Gastroesophageal sphincter (tissue), 4 donors: ENCODE results near the gene ZP1. TPM values are rescaled to one million over a fixed set of nuclear protein-coding genes. Genes with fewer than 3 reads are reported as not detected.

Experiments used
- ATAC-seq: fragments of 150-250 bp; one replicate; pipeline ENCODE4 v1.9.1; 2016; ENCODE audit warnings: mild to moderate bottlenecking, moderate library complexity
- H3K27ac ChIP-seq, 4 donors: fragments of 200-600 bp; sonication (generic) in 3 of 4; 1 replicate in 3 of 4; 2 replicates in 1 of 4; pipeline ENCODE4 v1.5.1; 2016 to 2019
- H3K27me3 ChIP-seq: fragments of 200-600 bp; sonication (generic); one replicate; pipeline ENCODE4 v1.5.1; 2019
- H3K36me3 ChIP-seq, 2 donors: fragments of 200-600 bp; sonication (generic); one replicate each; pipeline ENCODE4 v1.5.1; 2019; ENCODE audit warnings: control low read depth in 1 of 2
- H3K4me1 ChIP-seq, 3 donors: fragments of 200-600 bp; sonication (generic); 1 replicate in 2 of 3; 2 replicates in 1 of 3; pipeline ENCODE4 v1.5.1; 2016 to 2019; ENCODE audit warnings: control low read depth in 2 of 3
- H3K4me3 ChIP-seq, 2 donors: fragments of 200-600 bp; sonication (generic); one replicate each; pipeline ENCODE4 v1.5.1; 2019; ENCODE audit warnings: mild to moderate bottlenecking in 1 of 2, moderate library complexity in 1 of 2
- H3K9me3 ChIP-seq, 3 donors: fragments of 200-600 bp; sonication (generic); one replicate each; pipeline ENCODE4 v1.5.1; 2017 to 2019; ENCODE audit warnings: control low read depth in 2 of 3
- EP300 ChIP-seq: sonication (generic); formaldehyde crosslinking; IDR thresholded peaks from one replicate; pipeline ENCODE4 v1.6.1; 2017; ENCODE audit warnings: antibody characterized with exemption, mild to moderate bottlenecking
- POLR2A ChIP-seq, 2 donors: fragments of 450-650 bp; IDR thresholded peaks; one replicate each; pipeline ENCODE4 v1.6.1; 2017; ENCODE audit warnings: antibody characterized with exemption in 2 of 2, mild to moderate bottlenecking in 2 of 2, moderate library complexity in 1 of 2
- POLR2AphosphoS5 ChIP-seq: sonication (generic); formaldehyde crosslinking; IDR thresholded peaks from one replicate; pipeline ENCODE4 v1.6.1; 2017; ENCODE audit warnings: antibody characterized with exemption
- WGBS, 2 donors: methylation state at CpG; one replicate each; pipeline ENCODE4 v1.1.5; 2018; ENCODE audit warnings: low coverage in 1 of 2; 5-methylcytosine and 5-hydroxymethylcytosine counted together
- total RNA-seq, 4 donors: library from RNA; depleted of rRNA; stranded (reverse); fragments of >200 nt; gene quantifications; one replicate each; pipeline ENCODE4 v1.1.0, GENCODE V29; 2016
- TF ChIP-seq, protein P1 (sequence below), 4 experiments: fragments of 200-600 bp in 2 of 4; fragments of 450-650 bp in 2 of 4; sonication (generic) in 1 of 4; IDR thresholded peaks; one replicate each; pipeline ENCODE4 v1.5.1; 2017 to 2019; ENCODE audit warnings: antibody characterized with exemption in 4 of 4, mild to moderate bottlenecking in 2 of 4, moderate library complexity in 2 of 4

The ZP1 gene
- total RNA-seq, 4 donors from 2014 or later, result not detected

- WGBS, 2 donors, result 0% methylated on average over 7 to 16 of the region's 70 CpGs
- H3K4me1 ChIP-seq, result peaks cover 0 to 56% (median 16%) of the 10 kb centered on the region in 3 donors
Observed at GRCh38 chr11:60913793-60914632, 46.7 kb downstream of the ZP1 start, which contains the start of gene TMEM109. Gene TMEM109 (plus strand): TSS chr11:60914158. CDS start chr11:60919694, 5,536 bp downstream.

GRCh38 chr11:60914633-60915247, 47.4 kb downstream of the ZP1 start:
- peak; percentile 35 for ATAC-seq
- peaks cover 0 to 2% of the 10 kb centered on the region in 2 donors for H3K36me3 ChIP-seq
- WGBS, 2 donors, result 0 to 2% methylated on average over 7 to 15 of the region's 31 CpGs
- H3K9me3 ChIP-seq, result no peaks in the 10 kb centered on the region
- peak overlapping the region; percentile 93 to 97 (median 97) for H3K27ac ChIP-seq
- TF ChIP-seq EP300, result no peak
- TF ChIP-seq, protein P1, sequence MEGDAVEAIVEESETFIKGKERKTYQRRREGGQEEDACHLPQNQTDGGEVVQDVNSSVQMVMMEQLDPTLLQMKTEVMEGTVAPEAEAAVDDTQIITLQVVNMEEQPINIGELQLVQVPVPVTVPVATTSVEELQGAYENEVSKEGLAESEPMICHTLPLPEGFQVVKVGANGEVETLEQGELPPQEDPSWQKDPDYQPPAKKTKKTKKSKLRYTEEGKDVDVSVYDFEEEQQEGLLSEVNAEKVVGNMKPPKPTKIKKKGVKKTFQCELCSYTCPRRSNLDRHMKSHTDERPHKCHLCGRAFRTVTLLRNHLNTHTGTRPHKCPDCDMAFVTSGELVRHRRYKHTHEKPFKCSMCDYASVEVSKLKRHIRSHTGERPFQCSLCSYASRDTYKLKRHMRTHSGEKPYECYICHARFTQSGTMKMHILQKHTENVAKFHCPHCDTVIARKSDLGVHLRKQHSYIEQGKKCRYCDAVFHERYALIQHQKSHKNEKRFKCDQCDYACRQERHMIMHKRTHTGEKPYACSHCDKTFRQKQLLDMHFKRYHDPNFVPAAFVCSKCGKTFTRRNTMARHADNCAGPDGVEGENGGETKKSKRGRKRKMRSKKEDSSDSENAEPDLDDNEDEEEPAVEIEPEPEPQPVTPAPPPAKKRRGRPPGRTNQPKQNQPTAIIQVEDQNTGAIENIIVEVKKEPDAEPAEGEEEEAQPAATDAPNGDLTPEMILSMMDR (IDR thresholded peaks at IDR 0.05), result no peak
- TF ChIP-seq POLR2AphosphoS5, result no peak
- H3K4me1 ChIP-seq, result peaks cover 0 to 64% (median 18%) of the 10 kb centered on the region in 3 donors
- H3K27me3 ChIP-seq, result no peaks in the 10 kb centered on the region
- H3K4me3 ChIP-seq, result peak overlapping the region; percentile 75 to 95

More at GRCh38 chr11:60913793-60914632, 46.7 kb downstream of the ZP1 start, which contains the start of gene TMEM109:
- Histone ChIP-seq H3K36me3 (no peaks in the 10 kb centered on the region), H3K27me3 (no peaks in the 10 kb centered on the region), H3K27ac (peak within 1 kb of the TSS; percentile 93 to 97 (median 97)), H3K4me3 (peak within 1 kb of the TSS; percentile 75 to 95), H3K9me3 (no peaks in the 10 kb centered on the region)
- peak; percentile 49 for TF ChIP-seq POLR2AphosphoS5
- TF ChIP-seq, protein P1 (IDR thresholded peaks at IDR 0.05), result peak in 1 of 4 experiments; percentile 33
- TF ChIP-seq POLR2A (IDR thresholded peaks at IDR 0.05), result peak; percentile 16 to 44
- TF ChIP-seq EP300, result no peak
- peak; percentile 89 for ATAC-seq

- H3K4me1 ChIP-seq, result peaks cover 0 to 70% (median 20%) of the 10 kb centered on the region in 3 donors
- H3K27ac ChIP-seq, result peak overlapping the region; percentile 93 to 97 (median 97)
- TF ChIP-seq, protein P1 (IDR thresholded peaks at IDR 0.05), result peak in 2 of 4 experiments; percentile 10 to 58
- no peak for TF ChIP-seq EP300
- TF ChIP-seq POLR2A (IDR thresholded peaks at IDR 0.05), result no peak
- TF ChIP-seq POLR2AphosphoS5, result no peak
- H3K27me3 ChIP-seq, result no peaks in the 10 kb centered on the region
- WGBS, 2 donors, result 16 to 37% methylated on average over 2 to 6 of the region's 17 CpGs
- ATAC-seq, result peak; percentile 44
- no peaks in the 10 kb centered on the region for H3K9me3 ChIP-seq
- H3K36me3 ChIP-seq, result peaks cover 0 to 8% of the 10 kb centered on the region in 2 donors
- peak overlapping the region; percentile 75 to 95 for H3K4me3 ChIP-seq
Observed at GRCh38 chr11:60915248-60915914, 48.0 kb downstream of the ZP1 start.

DNA sequence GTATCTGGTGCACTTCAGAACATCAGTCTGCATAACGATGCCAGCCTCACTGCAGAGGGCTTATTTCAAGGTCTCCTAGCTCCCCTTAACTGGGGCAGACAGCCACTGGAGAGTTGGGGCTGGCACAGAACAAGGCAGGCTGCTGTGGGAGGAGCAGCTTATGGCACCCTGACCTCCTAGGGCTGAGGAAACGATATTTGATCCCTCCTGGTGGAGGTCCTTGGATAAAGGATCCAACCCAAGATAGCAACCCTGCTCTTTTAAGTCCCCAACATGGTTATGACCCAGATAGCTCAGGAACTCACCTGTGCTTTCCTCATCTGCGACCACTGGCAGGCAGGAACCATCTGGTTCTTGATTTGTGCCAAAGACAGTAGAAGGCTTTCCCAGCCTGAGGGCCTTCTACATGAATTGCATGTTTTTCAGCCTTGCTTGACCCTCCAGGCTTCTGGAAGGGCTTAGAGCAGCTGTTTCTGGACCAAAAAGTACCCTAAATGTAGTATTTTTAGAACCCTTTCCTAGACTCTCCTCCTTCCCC, 49.4 kb downstream of the ZP1 start:
- Histone ChIP-seq H3K9me3 (no peaks in the 10 kb centered on the region), H3K27me3 (no peaks in the 10 kb centered on the region), H3K4me3 (no peak overlapping the region), H3K27ac (no peak overlapping the region), H3K36me3 (peaks cover 0 to 22% of the 10 kb centered on the region in 2 donors), H3K4me1 (peaks cover 0 to 73% (median 20%) of the 10 kb centered on the region in 3 donors)
- TF ChIP-seq POLR2AphosphoS5, result no peak
- TF ChIP-seq POLR2A (IDR thresholded peaks at IDR 0.05), result no peak
- no peak for TF ChIP-seq EP300
- TF ChIP-seq, protein P1 (IDR thresholded peaks at IDR 0.05), result no peak
- no peak for ATAC-seq
- 83% methylated on average over 1 of the region's 3 CpGs for WGBS, 2 donors
